B cell (primary cell): Measurements from ENCODE around the gene NME5. TPM values are rescaled to one million over a fixed set of nuclear protein-coding genes. Genes with fewer than 3 reads are reported as not detected.

Experiments
- ATAC-seq: fragments of 200-7000 bp; cut with Tn5 transposase; one replicate; pipeline ENCODE4 v1.10.0; 2021; ENCODE audit warnings: low read depth, mild to moderate bottlenecking, moderate number of reproducible peaks, moderate library complexity
- CTCF ChIA-PET: fragments of 350-600 bp; sonication (Branson Sonifier 250); formaldehyde crosslinking; loops from one replicate; lab custom pipeline; 2021; ENCODE audit warnings: antibody characterized with exemption, inconsistent platforms; lab: Charles Lee
- POLR2A ChIA-PET: fragments of 350-600 bp; sonication (Branson Sonifier 250); formaldehyde crosslinking; loops from one replicate; lab custom pipeline; 2021; ENCODE audit warnings: antibody characterized with exemption; lab: Charles Lee
- DNase-seq: peaks from one replicate; pipeline ENCODE4 v3.0.0; 2013
- H2AFZ ChIP-seq: 2 replicates; pipeline ENCODE4 v1.6.1; 2012; ENCODE audit warnings: mild to moderate bottlenecking, low read depth, low read length; ENCODE audit not compliant: insufficient read depth, poor library complexity, severe bottlenecking
- H3K27ac ChIP-seq, 2 donors: 1 replicate in 1 of 2; 2 replicates in 1 of 2; pipeline ENCODE4 v1.5.1; 2012 to 2013; ENCODE audit warnings: low read length in 2 of 2, mild to moderate bottlenecking in 2 of 2, moderate library complexity in 1 of 2
- H3K27me3 ChIP-seq, 4 experiments: fragments of 200-600 bp in 1 of 4; sonication (generic) in 1 of 4; replicated peaks in 1 of 4; 1 replicate in 2 of 4; 2 replicates in 2 of 4; pipeline versions ENCODE4 v1.6.1 to v1.7.0; 2013 to 2016; ENCODE audit warnings: low read length in 3 of 4, mild to moderate bottlenecking in 2 of 4, mixed read lengths in 1 of 4, moderate library complexity in 1 of 4; ENCODE audit not compliant: insufficient read depth in 4 of 4, control insufficient read depth in 3 of 4; ENCODE audit errors: control extremely low read depth in 1 of 4
- H3K36me3 ChIP-seq, 2 experiments: replicated peaks in 1 of 2; 1 replicate in 1 of 2; 2 replicates in 1 of 2; pipeline versions ENCODE4 v1.6.1 to v1.7.1; 2013; ENCODE audit warnings: low read length in 1 of 2; ENCODE audit not compliant: insufficient read depth in 2 of 2, control insufficient read depth in 1 of 2; ENCODE audit errors: control extremely low read depth in 1 of 2, extremely low read depth in 1 of 2
- H3K4me1 ChIP-seq, 2 donors: fragments of 200-600 bp in 1 of 2; sonication (generic) in 1 of 2; 1 replicate in 1 of 2; 2 replicates in 1 of 2; pipeline versions ENCODE4 v1.5.1 to v1.6.1; 2013 to 2017; ENCODE audit warnings: low read length in 2 of 2; ENCODE audit not compliant: control insufficient read depth in 2 of 2, insufficient read depth in 2 of 2
- H3K4me2 ChIP-seq: replicated peaks from 2 replicates; pipeline ENCODE3; 2012; ENCODE audit warnings: mild to moderate bottlenecking, low read depth, low read length; ENCODE audit not compliant: poor library complexity, severe bottlenecking
- H3K4me3 ChIP-seq, 5 experiments: fragments of 200-600 bp in 1 of 5; sonication (generic) in 1 of 5; 1 replicate in 3 of 5; 2 replicates in 2 of 5; pipeline versions ENCODE4 v1.5.1 to v1.7.0; 2011 to 2016; ENCODE audit warnings: low read length in 4 of 5, mild to moderate bottlenecking in 4 of 5, low read depth in 2 of 5, control low read depth in 1 of 5, moderate library complexity in 1 of 5; ENCODE audit not compliant: insufficient read depth in 1 of 5; ENCODE audit errors: control extremely low read depth in 1 of 5, extremely low read depth in 1 of 5
- H3K79me2 ChIP-seq: fragments of 200-600 bp; sonication (generic); one replicate; pipeline ENCODE4 v1.6.0; 2016; ENCODE audit warnings: low read length; ENCODE audit not compliant: control insufficient read depth, insufficient read depth
- H3K9ac ChIP-seq: fragments of 200-600 bp; sonication (generic); 2 replicates; pipeline ENCODE4 v1.6.1; 2017; ENCODE audit warnings: mild to moderate bottlenecking, low read length, moderate library complexity
- H3K9me3 ChIP-seq, 3 donors: one replicate each; pipeline versions ENCODE4 v1.6.1 to v1.7.1; 2013; ENCODE audit warnings: low read length in 2 of 3; ENCODE audit not compliant: control insufficient read depth in 2 of 3, insufficient read depth in 1 of 3; ENCODE audit errors: control extremely low read depth in 1 of 3
- H4K20me1 ChIP-seq: 2 replicates; pipeline ENCODE4 v1.6.0; 2012; ENCODE audit warnings: mild to moderate bottlenecking, low read length; ENCODE audit not compliant: insufficient read depth, control insufficient read depth, poor library complexity, severe bottlenecking
- H3K27ac Mint-ChIP-seq: one replicate; pipeline ENCODE4 v1.8.0; 2021; ENCODE audit warnings: mixed read lengths
- H3K27me3 Mint-ChIP-seq: one replicate; pipeline ENCODE4 v1.8.0; 2021; ENCODE audit warnings: mixed read lengths
- H3K4me1 Mint-ChIP-seq: one replicate; pipeline ENCODE4 v1.8.0; 2021; ENCODE audit warnings: mixed read lengths
- H3K4me3 Mint-ChIP-seq: one replicate; pipeline ENCODE4 v1.8.0; 2021; ENCODE audit warnings: mixed read lengths
- H3K9me3 Mint-ChIP-seq: one replicate; pipeline ENCODE4 v1.8.0; 2022; ENCODE audit warnings: mixed read lengths; ENCODE audit not compliant: insufficient read depth
- CTCF ChIP-seq: fragments of 200-600 bp; IDR thresholded peaks from one replicate; pipeline ENCODE4 v1.8.0; 2022; ENCODE audit warnings: antibody characterized with exemption, mild to moderate bottlenecking
- EZH2 ChIP-seq: IDR thresholded peaks from 2 replicates; pipeline ENCODE4 v1.6.1; 2012; ENCODE audit warnings: borderline replicate concordance, low read depth, mild to moderate bottlenecking, moderate library complexity, low read length; ENCODE audit not compliant: insufficient read depth, poor library complexity, severe bottlenecking
- whole genome bisulfite sequencing: methylation state at CpG from one replicate; pipeline ENCODE4 v1.1.5; 2013; ENCODE audit warnings: missing lambda C conversion rate; ENCODE audit not compliant: insufficient coverage; 5-methylcytosine and 5-hydroxymethylcytosine counted together
- intact Hi-C: fragments of 100-400 bp; cut with micrococcal nuclease; formaldehyde crosslinking; loops from one replicate; pipeline ENCODE4 v1.10.0; 2022
- polyA plus RNA-seq: library from polyadenylated mRNA; depleted of rRNA; stranded (reverse); fragments of >200 nt; gene quantifications from 2 replicates; pipeline ENCODE4 v1.2.3, GENCODE V29; 2012
- total RNA-seq, 2 donors: library from RNA; stranded (reverse); fragments of 120-200 nt in 1 of 2; gene quantifications; 1 replicate in 1 of 2; 2 replicates in 1 of 2; pipeline versions ENCODE4 v1.2.3 to v1.2.4, GENCODE V29; 2013 to 2022

Gene NME5
- total and polyA plus RNA-seq, 2 donors (not counting 1 experiment from before 2014, with no cell fraction given), result not detected

GRCh38 chr5:138177941-138178515, 38.8 kb upstream of the NME5 start:
- H3K27me3 Mint-ChIP-seq, result no peaks in the 10 kb centered on the region
- CTCF ChIA-PET, result interaction anchor here (0.8 to 2.4 kb wide), 5 partner anchors 20 to 326 kb away, joined by 3 to 11 read pairs (median 6); partner anchors contain the start of gene KDM3B
- Histone ChIP-seq H3K27ac (peak overlapping the region; percentile 37 to 76), H3K4me2 (peak overlapping the region; percentile 85), H3K27me3 (no peaks in the 10 kb centered on the region), H3K4me1 (peaks cover 11 to 18% of the 10 kb centered on the region in 2 donors), H3K36me3 (peaks cover 0 to 4% of the 10 kb centered on the region in 2 experiments), H3K9ac (peak overlapping the region; percentile 92), H2AFZ (peak overlapping the region; percentile 95), H4K20me1 (no peaks in the 10 kb centered on the region), H3K79me2 (peaks cover 37% of the 10 kb centered on the region), H3K4me3 (peak overlapping the region; percentile 73 to 99 (median 87)), H3K9me3 (no peaks in the 10 kb centered on the region)
- no peak overlapping the region for H3K4me3 Mint-ChIP-seq
- DNase-seq, result peak; percentile 33
- intact Hi-C loops, result loop anchor here (1.0 to 2.0 kb wide), 7 partner anchors 35 to 365 kb away; partner anchors contain the start of genes CDC23, CDC25C, ETF1 and FAM13B
- ATAC-seq, result no peak
- under 1% methylated on average over 16 of the region's 16 CpGs for WGBS
- TF ChIP-seq EZH2 (no peak), CTCF (no peak)
- no peak overlapping the region for H3K27ac Mint-ChIP-seq
- H3K4me1 Mint-ChIP-seq, result peaks cover 12% of the 10 kb centered on the region
- POLR2A ChIA-PET, result interaction anchor here (0.6 to 0.9 kb wide), 2 partner anchors 154 to 1931 kb away, joined by 3 to 6 read pairs; partner anchors contain the start of gene CDC25C
- H3K9me3 Mint-ChIP-seq, result no peaks in the 10 kb centered on the region

DNA sequence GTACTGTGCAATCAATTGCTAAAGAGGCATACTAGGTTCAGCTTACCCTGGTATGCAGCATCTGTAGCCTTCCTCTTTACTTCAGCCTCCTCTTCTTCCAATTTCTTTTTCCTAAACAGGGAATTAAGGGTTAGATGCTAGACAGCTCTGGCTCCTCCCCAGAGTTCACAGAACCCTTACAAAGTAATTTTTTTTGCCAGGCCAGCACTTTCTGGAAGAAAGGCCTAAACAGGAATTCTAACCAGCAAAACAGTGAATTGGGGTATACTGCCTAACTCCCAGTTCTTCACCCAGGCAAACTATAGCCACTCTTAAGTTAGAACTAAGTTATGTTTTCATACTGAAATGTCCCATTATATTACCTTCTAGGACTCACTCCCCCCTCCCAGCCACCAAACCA, 31.1 kb upstream of the NME5 start:
- Histone ChIP-seq H3K4me1 (no peaks in the 10 kb centered on the region), H2AFZ (no peak overlapping the region), H3K79me2 (peaks cover 13% of the 10 kb centered on the region), H3K27ac (no peak overlapping the region), H3K27me3 (no peaks in the 10 kb centered on the region), H3K4me3 (no peak overlapping the region), H3K4me2 (no peak overlapping the region), H3K9ac (no peak overlapping the region), H4K20me1 (no peaks in the 10 kb centered on the region), H3K9me3 (no peaks in the 10 kb centered on the region), H3K36me3 (peaks cover 14 to 70% of the 10 kb centered on the region in 2 experiments)
- Mint-ChIP-seq H3K4me1 (peaks cover 5% of the 10 kb centered on the region), H3K27me3 (no peaks in the 10 kb centered on the region), H3K27ac (no peak overlapping the region), H3K4me3 (no peak overlapping the region), H3K9me3 (no peaks in the 10 kb centered on the region)
- ChIA-PET CTCF (interaction anchor here (1.0 to 1.7 kb wide), 3 partner anchors 31 to 134 kb away, joined by 3 to 4 read pairs (median 3); partner anchors contain the start of gene NME5), POLR2A (no interaction called here)
- no peak for TF ChIP-seq CTCF
- no peak for TF ChIP-seq EZH2
- intact Hi-C loops, result no loop called here
- DNase-seq (no peak), ATAC-seq (no peak)
